ENCODE results near the gene GALNT7. TPM values are rescaled to one million over a fixed set of nuclear protein-coding genes. Genes with fewer than 3 reads are reported as not detected.

The GALNT7 gene
- 36.0 and 37.3 TPM in 2 replicates for total RNA-seq

DNA sequence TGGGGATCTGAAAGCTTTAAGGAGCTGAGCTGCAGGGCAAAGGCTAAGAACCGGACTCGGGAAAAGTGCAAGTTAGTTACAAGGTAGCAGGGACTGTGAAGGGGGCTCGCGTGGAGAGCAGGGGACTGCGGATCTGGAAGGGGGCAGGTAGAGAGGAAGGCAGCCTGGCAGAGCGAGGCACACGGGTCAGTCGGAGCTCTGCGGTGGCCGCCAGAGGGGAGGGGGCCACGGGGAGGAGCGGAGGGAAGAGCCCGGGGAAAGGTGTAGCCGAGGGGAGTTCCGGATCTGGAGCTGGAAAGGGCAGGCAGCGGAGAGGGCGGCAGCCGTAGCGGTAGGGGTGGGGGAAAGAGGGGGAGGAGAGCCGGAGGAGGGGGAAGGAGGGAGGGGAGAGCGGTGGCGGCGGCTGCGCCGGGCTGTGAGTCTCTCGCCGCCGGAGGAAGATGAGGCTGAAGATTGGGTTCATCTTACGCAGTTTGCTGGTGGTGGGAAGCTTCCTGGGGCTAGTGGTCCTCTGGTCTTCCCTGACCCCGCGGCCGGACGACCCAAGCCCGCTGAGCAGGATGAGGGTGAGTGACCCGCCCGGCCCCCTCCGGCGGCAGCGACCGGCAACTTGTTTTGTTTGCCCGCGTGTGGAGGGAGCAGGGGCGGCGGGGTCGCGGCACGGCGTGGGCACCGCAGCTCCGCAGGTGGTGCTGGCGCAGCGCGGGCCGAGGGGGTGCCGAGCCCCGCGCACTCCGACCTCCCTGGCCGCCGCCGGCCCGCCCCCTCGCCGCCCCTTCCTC lies at the start of gene GALNT7:
Gene GALNT7 (plus strand): TSS at position 416 of the 782 bp plus-strand sequence. CDS start 25 bp downstream, at position 441.

DNA sequence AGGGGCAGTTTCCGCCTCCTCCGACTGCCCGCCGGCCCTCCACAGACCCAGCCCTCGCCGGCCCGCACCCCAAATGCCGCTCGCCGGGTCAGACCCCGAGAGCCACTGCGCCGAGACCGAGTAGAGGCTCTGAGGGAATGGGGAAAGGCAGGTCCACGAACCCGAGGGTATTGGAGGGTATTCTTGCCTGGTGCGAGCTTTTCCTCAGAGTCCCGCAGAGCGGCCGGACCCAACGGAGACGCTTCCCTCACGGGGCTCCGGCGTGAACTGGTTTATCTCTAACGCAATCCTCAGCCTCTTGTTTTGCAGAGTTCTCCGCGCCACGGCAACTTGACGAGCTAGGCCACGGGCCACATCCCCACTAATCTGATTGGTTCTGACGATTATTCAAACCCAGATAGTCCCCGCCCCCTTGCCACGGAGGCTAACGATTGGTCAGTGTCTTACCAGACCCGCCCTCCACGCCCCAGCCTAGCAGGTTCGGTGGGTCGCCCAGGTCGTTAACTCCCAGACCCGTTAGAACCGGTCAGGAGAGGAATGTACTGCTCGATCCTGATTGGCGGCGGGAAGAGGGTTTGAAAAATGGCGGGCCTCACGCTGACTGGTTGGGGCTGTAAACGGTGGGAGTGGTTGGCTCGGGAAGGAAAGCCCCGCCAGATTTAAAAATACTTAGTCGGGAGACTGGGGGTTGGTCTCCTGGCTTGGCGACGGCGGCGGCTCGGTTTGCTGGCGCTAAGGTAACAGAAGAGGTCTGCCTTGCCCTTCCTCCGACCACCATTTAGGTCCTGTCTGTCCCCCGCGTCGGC lies 165.7 kb downstream of the GALNT7 start, which contains the start of gene HMGB2:
Gene HMGB2 (minus strand): TSS at position 274 of the 806 bp plus-strand sequence. CDS start 709 bp downstream, outside the sequence.

GRCh38 chr4:173370477-173371291 lies 202.1 kb downstream of the GALNT7 start, which contains the start of gene SAP30:
TSS of gene SAP30 (plus strand) at chr4:173370954. CDS start at chr4:173371183, 229 bp downstream.

Other genes with a start within 250 kb of the GALNT7 start
- gene HMGB2, start 165.5 kb downstream of the GALNT7 start, total RNA-seq: 12.4 and 120 TPM in 2 replicates
- 5.8 and 18.6 TPM in 2 replicates for gene SAP30, start 202.1 kb downstream of the GALNT7 start, total RNA-seq
- gene SCRG1, start 230.3 kb downstream of the GALNT7 start, total RNA-seq: 0.13 TPM in 1 of 2 replicates, not detected in the other

Measured in mesangial cell (primary cell).